Measurements from ENCODE around the gene S100A10.

The S100A10 gene

DNA sequence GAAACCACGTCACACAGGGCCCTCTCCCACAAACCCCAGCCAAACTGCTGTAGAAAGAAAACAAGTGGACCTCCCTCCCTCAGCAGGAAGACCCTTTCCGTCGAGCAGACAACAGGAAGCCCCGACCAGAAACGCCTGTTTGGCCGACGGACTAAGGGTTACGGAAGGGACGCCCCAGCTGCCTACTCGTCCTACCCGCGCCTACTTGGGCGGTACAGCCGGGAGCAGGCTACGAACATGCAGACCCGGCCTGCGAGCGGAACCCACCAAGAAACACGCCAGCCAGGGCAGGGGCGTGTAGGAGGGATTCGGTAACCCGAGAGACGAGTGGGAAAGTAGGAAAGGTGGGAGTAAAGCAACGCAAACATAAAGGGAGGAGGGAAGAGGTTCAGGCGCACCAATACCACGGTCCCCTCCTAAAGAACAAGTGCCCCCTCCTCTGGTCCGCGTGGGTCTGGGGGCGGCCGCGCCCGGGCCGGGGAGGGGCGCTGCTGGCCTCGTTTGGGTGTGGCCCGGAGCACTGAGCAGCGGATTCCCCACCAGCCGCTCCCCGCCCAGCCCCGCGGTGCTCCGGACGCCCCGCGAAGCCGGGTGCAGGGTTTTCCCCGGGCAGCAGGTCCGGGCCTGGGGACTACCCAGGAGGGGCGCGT lies 450 bp downstream of the S100A10 start:
- Histone ChIP-seq H3K36me3 (ENCODE audit: insufficient read depth, low read length) (peaks cover 9% of the 10 kb centered on the region), H3K27me3 (ENCODE audit: control insufficient read depth, insufficient read depth, low read length) (no peaks in the 10 kb centered on the region), H3K9me3 (replicated peaks; ENCODE audit: low read length) (no peaks in the 10 kb centered on the region), H3K4me1 (ENCODE audit: control insufficient read depth, insufficient read depth, low read length) (peaks cover 54% of the 10 kb centered on the region), H3K9ac (ENCODE audit: low read depth, low read length) (peak overlapping the region; percentile 96), H3K4me3 (ENCODE audit: low read length) (peak overlapping the region; percentile 97), H3K4me2 (ENCODE audit: low read length) (peak overlapping the region; percentile 86)

GRCh38 chr1:151992303-151993083 lies 1.2 kb downstream of the S100A10 start:
- H3K27me3 ChIP-seq (ENCODE audit: control insufficient read depth, insufficient read depth, low read length), result no peaks in the 10 kb centered on the region
- H3K9ac ChIP-seq (ENCODE audit: low read depth, low read length), result peak overlapping the region; percentile 96
- H3K9me3 ChIP-seq (replicated peaks; ENCODE audit: low read length), result no peaks in the 10 kb centered on the region
- peak overlapping the region; percentile 86 for H3K4me2 ChIP-seq (ENCODE audit: low read length)
- H3K4me3 ChIP-seq (ENCODE audit: low read length), result peak overlapping the region; percentile 97
- H3K4me1 ChIP-seq (ENCODE audit: control insufficient read depth, insufficient read depth, low read length), result peaks cover 60% of the 10 kb centered on the region
- peaks cover 9% of the 10 kb centered on the region for H3K36me3 ChIP-seq (ENCODE audit: insufficient read depth, low read length)

- Histone ChIP-seq H3K4me2 (ENCODE audit: low read length) (peak overlapping the region; percentile 86), H3K4me1 (ENCODE audit: control insufficient read depth, insufficient read depth, low read length) (peaks cover 60% of the 10 kb centered on the region), H3K27me3 (ENCODE audit: control insufficient read depth, insufficient read depth, low read length) (no peaks in the 10 kb centered on the region), H3K9ac (ENCODE audit: low read depth, low read length) (peak overlapping the region; percentile 74), H3K4me3 (ENCODE audit: low read length) (peak overlapping the region; percentile 97), H3K9me3 (replicated peaks; ENCODE audit: low read length) (no peaks in the 10 kb centered on the region), H3K36me3 (ENCODE audit: insufficient read depth, low read length) (peaks cover 9% of the 10 kb centered on the region)
Observed at GRCh38 chr1:151991663-151992302, 1.9 kb downstream of the S100A10 start.

DNA sequence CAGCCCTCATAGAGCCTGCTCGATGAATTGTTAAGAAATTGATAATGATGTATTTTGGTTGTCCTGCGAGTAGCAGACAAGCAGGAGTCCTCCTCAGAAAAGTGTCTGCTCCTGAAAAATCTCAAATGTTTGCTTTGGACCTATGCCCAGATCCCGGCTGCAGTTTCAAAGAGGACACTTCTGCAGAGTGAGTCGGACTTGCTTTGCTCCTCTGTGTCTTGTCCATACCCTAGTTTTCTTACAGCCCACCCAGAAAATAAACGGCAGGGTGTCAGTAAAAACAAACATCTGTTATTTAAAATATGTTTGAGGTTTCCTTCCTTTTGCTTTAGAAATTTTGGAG lies 2.8 kb downstream of the S100A10 start:
- Histone ChIP-seq H3K27me3 (ENCODE audit: control insufficient read depth, insufficient read depth, low read length) (no peaks in the 10 kb centered on the region), H3K36me3 (ENCODE audit: insufficient read depth, low read length) (peaks cover 18% of the 10 kb centered on the region), H3K9me3 (replicated peaks; ENCODE audit: low read length) (no peaks in the 10 kb centered on the region), H3K9ac (ENCODE audit: low read depth, low read length) (peak overlapping the region; percentile 74), H3K4me2 (ENCODE audit: low read length) (peak overlapping the region; percentile 86), H3K4me3 (ENCODE audit: low read length) (peak overlapping the region; percentile 97), H3K4me1 (ENCODE audit: control insufficient read depth, insufficient read depth, low read length) (peaks cover 65% of the 10 kb centered on the region)

GRCh38 chr1:151990058-151990855 lies 3.4 kb downstream of the S100A10 start:
- no peaks in the 10 kb centered on the region for H3K27me3 ChIP-seq (ENCODE audit: control insufficient read depth, insufficient read depth, low read length)
- H3K4me2 ChIP-seq (ENCODE audit: low read length), result peak overlapping the region; percentile 86
- peak overlapping the region; percentile 97 for H3K4me3 ChIP-seq (ENCODE audit: low read length)
- no peaks in the 10 kb centered on the region for H3K9me3 ChIP-seq (replicated peaks; ENCODE audit: low read length)
- H3K36me3 ChIP-seq (ENCODE audit: insufficient read depth, low read length), result peaks cover 23% of the 10 kb centered on the region
- peaks cover 63% of the 10 kb centered on the region for H3K4me1 ChIP-seq (ENCODE audit: control insufficient read depth, insufficient read depth, low read length)
- H3K9ac ChIP-seq (ENCODE audit: low read depth, low read length), result peak overlapping the region; percentile 45

DNA sequence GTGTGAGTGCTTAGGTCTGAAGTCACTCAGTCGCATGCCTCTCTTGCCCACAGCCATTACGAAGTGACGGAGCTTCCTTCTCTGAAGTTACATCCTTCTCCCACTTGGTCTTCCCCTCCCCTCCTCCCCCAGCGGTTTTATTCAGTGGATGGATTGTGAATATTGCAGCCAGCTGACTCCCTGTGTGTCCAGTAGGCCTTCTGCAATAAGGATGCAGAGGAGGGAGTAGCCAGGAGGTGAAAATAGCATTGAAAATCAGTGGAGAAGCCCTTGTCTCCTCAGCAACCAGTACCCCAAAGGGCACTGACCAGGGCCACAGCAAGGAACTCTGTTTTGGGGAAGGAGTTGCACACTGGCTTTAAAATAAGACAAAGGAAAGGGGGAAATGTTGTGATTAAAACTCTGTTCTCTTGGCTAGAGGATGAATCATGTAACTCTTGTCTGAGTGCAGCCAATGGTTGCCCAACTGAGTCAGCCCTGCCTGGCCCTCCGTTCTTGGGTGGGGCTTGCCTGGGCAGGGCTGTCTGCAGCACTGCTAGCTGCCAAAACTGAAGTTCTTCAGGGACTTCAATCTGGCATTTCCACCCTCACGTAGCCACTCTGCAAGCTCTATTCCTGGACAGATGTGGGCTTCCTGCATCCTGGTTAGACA lies 4.3 kb downstream of the S100A10 start:
- H3K4me2 ChIP-seq (ENCODE audit: low read length), result peak overlapping the region; percentile 86
- no peaks in the 10 kb centered on the region for H3K9me3 ChIP-seq (replicated peaks; ENCODE audit: low read length)
- no peaks in the 10 kb centered on the region for H3K27me3 ChIP-seq (ENCODE audit: control insufficient read depth, insufficient read depth, low read length)
- peak overlapping the region; percentile 80 for H3K9ac ChIP-seq (ENCODE audit: low read depth, low read length)
- peaks cover 33% of the 10 kb centered on the region for H3K36me3 ChIP-seq (ENCODE audit: insufficient read depth, low read length)
- H3K4me1 ChIP-seq (ENCODE audit: control insufficient read depth, insufficient read depth, low read length), result peaks cover 55% of the 10 kb centered on the region
- peak overlapping the region; percentile 97 for H3K4me3 ChIP-seq (ENCODE audit: low read length)

GRCh38 chr1:151988405-151988923 lies 5.2 kb downstream of the S100A10 start:
- peak overlapping the region; percentile 86 for H3K4me2 ChIP-seq (ENCODE audit: low read length)
- no peaks in the 10 kb centered on the region for H3K27me3 ChIP-seq (ENCODE audit: control insufficient read depth, insufficient read depth, low read length)
- H3K9ac ChIP-seq (ENCODE audit: low read depth, low read length), result peak overlapping the region; percentile 80
- no peaks in the 10 kb centered on the region for H3K9me3 ChIP-seq (replicated peaks; ENCODE audit: low read length)
- peak overlapping the region; percentile 55 for H3K4me3 ChIP-seq (ENCODE audit: low read length)
- peaks cover 41% of the 10 kb centered on the region for H3K36me3 ChIP-seq (ENCODE audit: insufficient read depth, low read length)
- H3K4me1 ChIP-seq (ENCODE audit: control insufficient read depth, insufficient read depth, low read length), result peaks cover 51% of the 10 kb centered on the region

DNA sequence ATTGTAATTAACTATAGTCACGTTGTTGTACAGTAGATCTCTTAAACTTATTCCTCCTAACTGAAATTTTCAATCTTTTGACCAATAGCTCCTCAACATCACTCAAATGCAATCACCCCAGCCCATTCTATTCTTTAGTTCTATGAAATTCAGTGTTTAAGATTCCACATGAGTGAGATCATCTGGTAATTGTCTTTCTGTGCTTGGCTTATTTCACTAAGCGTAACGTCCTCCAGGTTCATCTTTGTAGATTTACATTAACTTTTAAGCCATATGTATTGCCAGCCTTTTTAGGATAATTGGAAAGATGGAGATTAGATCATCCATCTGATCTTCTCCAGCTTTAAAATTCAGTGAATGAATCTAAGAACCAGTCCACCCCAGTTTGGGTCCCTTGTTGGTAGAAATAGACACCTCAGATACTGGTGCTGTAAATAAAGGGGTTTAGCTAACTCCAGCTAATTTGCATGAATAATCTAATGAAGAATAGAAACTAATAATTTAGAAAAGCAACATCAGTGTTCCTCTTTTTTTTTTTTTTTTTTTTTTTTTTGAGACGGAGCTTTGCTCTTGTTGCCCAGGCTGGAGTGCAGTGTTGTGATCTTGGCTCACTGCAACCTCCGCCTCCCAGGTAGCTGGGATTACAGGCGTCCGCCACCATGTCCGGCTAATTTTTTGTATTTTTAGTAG lies 7.0 kb downstream of the S100A10 start:
- no peak overlapping the region for H3K9ac ChIP-seq (ENCODE audit: low read depth, low read length)
- no peak overlapping the region for H3K4me3 ChIP-seq (ENCODE audit: low read length)
- peaks cover 45% of the 10 kb centered on the region for H3K4me1 ChIP-seq (ENCODE audit: control insufficient read depth, insufficient read depth, low read length)
- H3K36me3 ChIP-seq (ENCODE audit: insufficient read depth, low read length), result peaks cover 52% of the 10 kb centered on the region
- H3K27me3 ChIP-seq (ENCODE audit: control insufficient read depth, insufficient read depth, low read length), result no peaks in the 10 kb centered on the region
- no peak overlapping the region for H3K4me2 ChIP-seq (ENCODE audit: low read length)
- no peaks in the 10 kb centered on the region for H3K9me3 ChIP-seq (replicated peaks; ENCODE audit: low read length)

GRCh38 chr1:151985768-151986167 lies 7.9 kb downstream of the S100A10 start:
- Histone ChIP-seq H3K4me1 (ENCODE audit: control insufficient read depth, insufficient read depth, low read length) (peaks cover 45% of the 10 kb centered on the region), H3K36me3 (ENCODE audit: insufficient read depth, low read length) (peaks cover 61% of the 10 kb centered on the region)

GRCh38 chr1:151985270-151985669 lies 8.4 kb downstream of the S100A10 start:
- Histone ChIP-seq H3K27me3 (ENCODE audit: control insufficient read depth, insufficient read depth, low read length) (no peaks in the 10 kb centered on the region), H3K36me3 (ENCODE audit: insufficient read depth, low read length) (peaks cover 57% of the 10 kb centered on the region), H3K9ac (ENCODE audit: low read depth, low read length) (no peak overlapping the region), H3K9me3 (replicated peaks; ENCODE audit: low read length) (no peaks in the 10 kb centered on the region), H3K4me1 (ENCODE audit: control insufficient read depth, insufficient read depth, low read length) (peaks cover 45% of the 10 kb centered on the region), H3K4me3 (ENCODE audit: low read length) (no peak overlapping the region), H3K4me2 (ENCODE audit: low read length) (no peak overlapping the region)

More at GRCh38 chr1:151985768-151986167, 7.9 kb downstream of the S100A10 start:
- Histone ChIP-seq H3K4me3 (ENCODE audit: low read length) (no peak overlapping the region), H3K9ac (ENCODE audit: low read depth, low read length) (no peak overlapping the region), H3K9me3 (replicated peaks; ENCODE audit: low read length) (no peaks in the 10 kb centered on the region), H3K4me2 (ENCODE audit: low read length) (no peak overlapping the region), H3K27me3 (ENCODE audit: control insufficient read depth, insufficient read depth, low read length) (no peaks in the 10 kb centered on the region)
